HUES6 (cell line): Measurements from ENCODE around the gene RNF130.

Source experiments
- H3K27ac ChIP-seq: 2 replicates; pipeline ENCODE4 v1.7.0; 2013; ENCODE audit warnings: low read depth, mild to moderate bottlenecking, low read length, inconsistent platforms
- H3K27me3 ChIP-seq: 2 replicates; pipeline ENCODE4 v1.6.1; 2013; ENCODE audit warnings: low read length; ENCODE audit not compliant: control insufficient read depth, insufficient read depth
- H3K36me3 ChIP-seq: 2 replicates; pipeline ENCODE4 v1.6.1; 2013; ENCODE audit warnings: low read length; ENCODE audit not compliant: control insufficient read depth, insufficient read depth
- H3K4me1 ChIP-seq: 2 replicates; pipeline ENCODE4 v1.6.1; 2013; ENCODE audit warnings: low read length; ENCODE audit not compliant: control insufficient read depth, insufficient read depth
- H3K4me3 ChIP-seq: 2 replicates; pipeline ENCODE4 v1.5.1; 2013; ENCODE audit warnings: low read depth, low read length
- H3K9ac ChIP-seq: one replicate; pipeline ENCODE4 v1.6.1; 2013; ENCODE audit warnings: mild to moderate bottlenecking, low read length
- H3K9me3 ChIP-seq: 2 replicates; pipeline ENCODE4 v1.6.1; 2013; ENCODE audit warnings: low read depth, low read length; ENCODE audit not compliant: control insufficient read depth, insufficient read depth

RNF130 gene

DNA sequence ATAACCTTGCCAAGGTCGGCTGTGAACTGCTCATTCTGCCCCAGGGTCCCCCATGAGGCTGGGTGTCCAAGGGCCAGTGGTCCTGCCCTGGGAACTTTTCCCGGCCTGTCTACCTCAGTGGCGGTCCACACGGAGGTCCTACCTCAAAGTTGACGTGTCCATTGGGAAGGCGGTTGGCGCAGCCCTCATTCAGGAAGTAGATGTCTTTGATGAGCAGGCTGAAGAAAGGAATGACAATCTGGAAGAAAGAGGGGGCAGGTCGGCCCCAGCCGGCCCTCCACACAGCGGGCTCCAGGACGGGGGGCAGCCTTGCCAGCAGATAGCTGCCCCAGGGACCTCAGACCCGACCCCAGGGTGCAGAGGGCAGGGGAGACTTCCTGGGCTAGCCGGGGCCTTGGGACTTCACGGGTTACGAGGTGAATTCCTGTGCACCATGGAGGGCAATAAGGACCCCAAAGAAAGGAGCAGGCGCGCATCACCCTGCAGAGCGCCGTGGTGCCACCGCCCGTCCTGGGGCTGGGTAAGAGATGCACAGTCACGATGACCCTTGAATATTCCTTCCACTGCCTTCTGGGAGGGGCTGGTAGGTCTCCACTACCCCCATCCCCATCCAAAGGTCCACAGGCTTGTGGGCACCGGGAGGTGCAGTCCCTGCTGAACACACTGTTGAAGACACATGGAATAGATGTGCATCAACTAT is 42.9 kb upstream of the RNF130 start:
- Histone ChIP-seq H3K27me3 (no peaks in the 10 kb centered on the region), H3K27ac (no peak overlapping the region), H3K4me3 (no peak overlapping the region), H3K9me3 (no peaks in the 10 kb centered on the region), H3K9ac (no peak overlapping the region), H3K4me1 (peaks cover 11% of the 10 kb centered on the region; the same call in 1 of the 2 replicates), H3K36me3 (no peaks in the 10 kb centered on the region)

DNA sequence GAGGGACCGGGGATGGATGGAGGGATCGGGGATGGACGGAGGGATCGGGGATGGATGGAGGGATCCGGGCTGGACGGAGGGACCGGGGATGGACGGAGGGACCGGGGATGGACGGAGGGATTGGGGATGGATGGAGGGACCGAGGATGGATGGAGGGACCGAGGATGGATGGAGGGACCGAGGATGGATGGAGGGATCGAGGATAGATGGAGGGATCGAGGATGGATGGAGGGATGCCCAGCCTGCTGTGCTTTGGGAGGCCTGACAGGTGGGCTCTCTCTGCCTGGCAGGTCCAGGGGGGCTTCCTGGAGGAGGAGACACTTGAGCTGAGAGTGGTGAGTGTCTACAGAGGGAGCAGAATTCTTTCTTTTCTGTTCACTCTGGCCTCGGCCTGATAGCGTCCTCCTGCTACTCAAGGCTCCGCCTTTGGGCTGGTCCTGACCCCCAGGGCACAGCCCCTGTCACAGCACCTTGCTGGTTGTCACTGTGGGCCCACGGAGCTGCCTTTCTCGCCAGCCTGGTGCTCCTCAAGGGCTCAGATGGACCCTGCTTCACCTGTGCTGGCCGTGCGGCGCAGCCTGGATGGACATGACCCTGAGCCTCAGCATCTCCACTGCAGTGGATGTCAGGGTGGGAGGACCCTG is 42.2 kb upstream of the RNF130 start:
- Histone ChIP-seq H3K4me1 (peaks cover 11% of the 10 kb centered on the region; the same call in 1 of the 2 replicates), H3K4me3 (no peak overlapping the region), H3K27me3 (no peaks in the 10 kb centered on the region), H3K27ac (no peak overlapping the region), H3K36me3 (no peaks in the 10 kb centered on the region), H3K9me3 (no peaks in the 10 kb centered on the region), H3K9ac (no peak overlapping the region)

DNA sequence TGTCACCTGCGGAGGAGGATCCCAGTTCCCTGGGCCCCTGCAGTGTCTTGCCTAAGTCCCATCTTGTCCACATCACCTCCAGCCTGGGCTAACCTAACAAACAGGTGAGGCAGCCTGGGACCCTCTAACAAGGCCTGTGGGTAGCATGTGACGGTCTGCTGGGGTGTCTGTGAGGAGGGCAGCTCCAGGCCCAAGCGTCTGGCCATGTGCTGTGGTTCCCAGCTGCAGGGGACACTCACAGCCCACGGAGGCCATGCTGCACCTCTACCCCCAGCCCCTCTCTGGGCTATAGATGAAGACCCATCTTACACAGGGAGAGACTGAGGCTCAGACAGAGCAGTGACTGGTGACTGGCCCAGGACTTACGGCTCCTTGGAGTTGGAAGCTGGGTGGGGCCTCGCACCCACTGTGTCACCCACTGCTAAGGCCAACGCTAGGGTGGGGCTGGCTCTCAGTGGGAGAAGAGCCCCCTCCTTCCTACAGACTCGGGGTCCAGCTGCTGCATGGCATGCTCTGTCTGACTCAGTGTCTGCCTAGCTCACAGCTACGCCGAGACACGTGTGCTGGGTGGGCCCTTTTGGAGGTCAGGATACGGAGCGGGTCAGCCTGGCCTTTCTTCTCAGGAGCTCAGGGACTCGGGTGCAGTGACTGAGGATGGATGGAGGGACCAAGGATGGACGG is 40.8 kb upstream of the RNF130 start:
- Histone ChIP-seq H3K9ac (no peak overlapping the region), H3K9me3 (peaks cover 9% of the 10 kb centered on the region), H3K27ac (no peak overlapping the region), H3K27me3 (no peaks in the 10 kb centered on the region), H3K4me3 (no peak overlapping the region), H3K4me1 (peaks cover 11% of the 10 kb centered on the region; the same call in 1 of the 2 replicates), H3K36me3 (no peaks in the 10 kb centered on the region)

DNA sequence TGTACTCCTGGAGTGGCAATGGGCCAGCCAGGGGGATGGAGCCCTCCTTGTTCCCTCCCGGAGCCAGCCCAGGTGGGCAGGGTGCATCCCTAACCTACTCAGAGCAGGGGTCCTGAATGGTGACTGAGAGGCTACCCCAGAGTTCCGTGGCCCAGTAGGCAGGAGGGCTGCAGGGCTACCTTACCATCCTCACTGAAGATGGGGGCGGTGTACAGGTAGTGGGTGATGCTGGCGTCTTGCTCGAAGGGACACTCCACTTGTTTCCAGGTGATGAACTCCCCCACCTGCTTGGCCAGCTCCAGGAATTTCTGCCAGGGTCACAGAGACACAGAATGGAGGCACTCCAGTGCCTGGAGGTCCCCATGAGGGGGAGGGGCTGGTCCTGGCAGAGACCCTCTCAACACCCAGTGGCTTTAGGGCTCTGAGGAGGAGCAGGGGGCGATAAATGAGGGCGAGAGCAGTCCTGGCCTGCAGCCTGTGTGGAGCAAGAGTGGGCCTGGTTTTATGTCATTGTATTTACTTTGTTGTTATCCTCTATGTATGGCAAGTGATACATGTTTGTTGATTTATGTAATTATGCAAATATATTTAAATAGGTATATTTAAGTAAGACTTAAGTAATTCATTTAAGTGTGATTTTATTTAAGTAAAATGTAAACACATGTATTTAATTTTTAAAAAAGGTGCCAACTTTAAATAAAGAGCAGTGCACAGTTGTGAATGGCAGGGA is 39.9 kb upstream of the RNF130 start:
- Histone ChIP-seq H3K27me3 (no peaks in the 10 kb centered on the region), H3K27ac (no peak overlapping the region), H3K4me3 (no peak overlapping the region), H3K36me3 (no peaks in the 10 kb centered on the region), H3K9ac (no peak overlapping the region), H3K4me1 (peaks cover 9% of the 10 kb centered on the region; the same call in 1 of the 2 replicates), H3K9me3 (peaks cover 18% of the 10 kb centered on the region)

DNA sequence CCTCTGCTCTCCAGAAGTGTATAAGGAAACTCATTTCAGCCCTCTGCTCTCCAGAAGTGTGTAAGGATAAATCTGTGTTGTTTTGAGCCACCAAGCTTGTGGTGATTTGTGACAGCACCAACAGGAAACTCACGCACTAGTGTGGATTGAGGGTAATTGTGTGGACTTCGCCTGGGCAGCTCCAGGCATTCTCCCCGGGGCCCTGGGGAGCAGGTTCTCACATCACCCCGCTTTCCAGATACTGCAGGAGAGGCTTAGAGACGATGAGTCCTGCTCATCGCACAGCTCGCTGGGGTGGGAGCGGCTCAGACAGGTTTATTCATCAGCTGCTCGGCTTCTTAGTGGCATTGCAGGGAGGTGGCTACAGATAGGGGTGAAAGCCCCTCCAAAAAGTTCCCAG is 38.4 kb upstream of the RNF130 start:
- Histone ChIP-seq H3K27ac (no peak overlapping the region), H3K4me3 (no peak overlapping the region), H3K9me3 (peaks cover 26% of the 10 kb centered on the region), H3K4me1 (0 out of 2 replicates have a peak, but pooled peaks cover 4% of the 10 kb centered on the region), H3K27me3 (no peaks in the 10 kb centered on the region), H3K36me3 (no peaks in the 10 kb centered on the region), H3K9ac (no peak overlapping the region)

DNA sequence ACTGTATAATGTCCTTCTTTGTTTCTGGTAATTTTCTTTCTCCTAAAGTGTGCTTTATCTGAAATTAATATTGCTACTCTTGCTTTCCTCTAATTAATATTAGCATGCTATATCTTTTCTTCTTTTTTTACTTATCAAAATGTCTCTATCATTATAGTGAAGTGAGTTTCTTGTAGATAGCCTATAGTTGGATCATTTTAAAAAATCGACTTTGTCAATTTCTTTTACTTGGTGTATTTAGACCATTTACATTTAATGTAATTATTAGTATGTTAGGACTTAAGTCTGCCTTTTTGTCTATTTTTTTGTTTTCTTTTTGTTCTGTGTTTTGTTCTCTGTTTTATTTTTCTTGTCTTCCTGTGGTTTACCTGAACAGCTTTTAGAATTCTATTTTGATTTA is 35.4 kb upstream of the RNF130 start:
- no peak overlapping the region for H3K27ac ChIP-seq
- H3K9me3 ChIP-seq = peaks cover 26% of the 10 kb centered on the region
- no peaks in the 10 kb centered on the region for H3K27me3 ChIP-seq
- H3K4me3 ChIP-seq = no peak overlapping the region
- no peaks in the 10 kb centered on the region for H3K36me3 ChIP-seq
- H3K4me1 ChIP-seq = 0 out of 2 replicates have a peak, but pooled peaks cover 4% of the 10 kb centered on the region
- H3K9ac ChIP-seq = no peak overlapping the region

DNA sequence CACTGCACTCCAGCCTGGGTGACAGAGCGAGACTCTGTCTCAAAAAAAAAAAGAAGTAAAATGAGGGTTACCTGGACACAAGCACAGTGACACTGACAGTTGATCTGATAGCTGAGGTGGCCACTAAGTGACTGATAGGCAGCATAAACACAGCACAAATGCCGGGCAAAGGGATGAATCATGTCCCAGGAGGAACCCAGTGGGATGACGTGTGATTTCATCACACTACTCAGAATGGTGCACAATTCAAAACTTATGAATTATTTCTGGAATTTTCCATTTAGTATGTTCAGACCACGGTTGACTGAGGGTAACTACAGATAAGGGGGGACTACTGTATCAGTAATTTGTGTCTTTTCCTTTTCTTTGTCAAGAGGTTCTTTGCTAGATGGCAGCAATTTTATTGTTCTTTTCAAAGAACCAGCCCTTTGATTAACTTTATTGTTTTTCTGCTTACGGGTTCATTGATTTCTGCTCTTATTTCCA is 34.3 kb upstream of the RNF130 start:
- no peaks in the 10 kb centered on the region for H3K36me3 ChIP-seq
- no peaks in the 10 kb centered on the region for H3K27me3 ChIP-seq
- peaks cover 26% of the 10 kb centered on the region for H3K9me3 ChIP-seq
- H3K27ac ChIP-seq = no peak overlapping the region
- H3K9ac ChIP-seq = no peak overlapping the region
- H3K4me3 ChIP-seq = no peak overlapping the region
- no peaks in the 10 kb centered on the region for H3K4me1 ChIP-seq

DNA sequence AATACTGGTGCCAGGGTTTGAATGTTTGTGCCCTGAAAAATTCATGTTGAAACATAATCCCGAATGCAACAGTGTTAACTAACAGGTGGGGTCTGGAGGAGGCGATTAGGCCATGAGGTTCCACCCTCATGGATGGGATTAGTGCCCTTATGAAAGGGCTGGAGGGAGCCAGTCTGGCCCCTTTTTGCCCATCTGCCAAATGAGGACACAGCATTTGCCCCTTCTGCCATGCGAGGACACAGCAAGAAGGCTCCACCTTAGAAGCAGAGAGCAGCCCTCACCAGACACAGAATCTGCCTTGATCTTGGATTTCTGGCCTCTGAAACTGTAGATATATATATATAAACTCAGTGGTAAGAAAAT is 32.6 kb upstream of the RNF130 start:
- Histone ChIP-seq H3K9me3 (peaks cover 26% of the 10 kb centered on the region), H3K27me3 (no peaks in the 10 kb centered on the region), H3K9ac (no peak overlapping the region), H3K27ac (no peak overlapping the region), H3K4me3 (no peak overlapping the region), H3K4me1 (no peaks in the 10 kb centered on the region), H3K36me3 (no peaks in the 10 kb centered on the region)

DNA sequence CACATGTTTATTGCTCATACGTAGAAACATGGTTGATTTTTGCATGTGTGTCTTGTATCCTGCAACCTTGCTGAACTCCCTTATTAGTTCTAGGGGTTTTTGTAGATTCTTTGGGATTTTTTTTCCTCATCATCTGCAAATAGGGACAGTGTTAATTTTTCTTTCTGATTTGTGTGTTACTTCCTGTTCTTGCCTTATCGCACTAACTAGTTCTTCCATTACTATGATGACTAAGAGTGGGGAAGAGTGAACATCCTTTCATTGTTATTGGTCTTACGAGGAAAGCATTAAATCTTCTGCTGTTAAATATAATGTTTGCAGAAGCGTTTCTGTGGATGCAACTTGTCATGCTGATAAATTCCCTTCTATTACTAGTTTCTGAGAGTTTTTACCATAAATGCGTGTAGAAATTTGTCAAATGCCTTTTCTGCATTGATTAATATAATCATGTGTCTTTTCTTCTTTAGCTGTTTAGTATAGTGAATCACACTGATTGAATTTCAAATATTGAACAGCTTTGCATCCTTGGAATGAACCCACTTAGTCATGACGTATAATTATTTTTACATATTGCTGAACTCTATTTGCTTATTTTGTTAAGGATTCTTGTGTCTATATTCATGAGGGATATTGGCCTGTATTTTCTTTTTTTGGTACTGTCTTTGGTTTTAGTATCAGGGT is 32.1 kb upstream of the RNF130 start:
- no peaks in the 10 kb centered on the region for H3K4me1 ChIP-seq
- peaks cover 26% of the 10 kb centered on the region for H3K9me3 ChIP-seq
- H3K27me3 ChIP-seq = no peaks in the 10 kb centered on the region
- H3K27ac ChIP-seq = no peak overlapping the region
- H3K36me3 ChIP-seq = no peaks in the 10 kb centered on the region
- no peak overlapping the region for H3K9ac ChIP-seq
- no peak overlapping the region for H3K4me3 ChIP-seq

DNA sequence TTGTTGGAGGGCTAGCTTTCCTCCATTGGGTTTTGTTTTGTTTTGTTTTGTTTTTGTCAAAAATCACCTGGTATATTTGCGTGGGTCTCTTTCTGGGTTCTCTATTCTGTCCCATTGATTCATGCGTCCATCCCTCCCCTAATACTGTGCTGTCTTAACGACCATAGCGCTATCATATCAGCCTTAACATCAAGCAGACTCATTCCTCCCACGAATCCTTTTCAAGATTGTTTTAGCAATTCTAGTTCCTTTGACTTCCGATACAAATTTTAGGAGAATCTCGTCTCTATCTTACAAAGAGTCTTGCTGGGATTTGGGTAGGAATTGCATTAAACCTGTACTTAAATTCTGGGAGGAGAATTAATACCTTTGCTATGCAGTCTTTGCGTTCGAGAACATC is 31.1 kb upstream of the RNF130 start:
- H3K9me3 ChIP-seq = peaks cover 19% of the 10 kb centered on the region
- no peaks in the 10 kb centered on the region for H3K4me1 ChIP-seq
- no peak overlapping the region for H3K27ac ChIP-seq
- no peaks in the 10 kb centered on the region for H3K27me3 ChIP-seq
- no peak overlapping the region for H3K9ac ChIP-seq
- no peak overlapping the region for H3K4me3 ChIP-seq
- H3K36me3 ChIP-seq = no peaks in the 10 kb centered on the region
